ENCODE results near the gene SRSF6. TPM values are rescaled to one million over a fixed set of nuclear protein-coding genes. Genes with fewer than 3 reads are reported as not detected.
"Not testable (repeated sequence)": the region's sequence is repeated elsewhere in the genome, so short reads cannot be mapped to it uniquely, and the experiment has no call there.

SRSF6 gene
- total RNA-seq, 1 experiment from 2014 or later: 335 TPM

- CTCF ChIA-PET: interaction anchor here (0.8 kb wide), 1 partner anchor 11 kb away, joined by 3 read pairs; no protein-coding TSS in a partner anchor
- H3K9me3 Mint-ChIP-seq (ENCODE audit: unreplicated experiment): peaks cover 42% of the 10 kb centered on the region
- peaks cover 45% of the 10 kb centered on the region for H3K9me3 ChIP-seq
- H3K4me1 Mint-ChIP-seq (ENCODE audit: low read depth, unreplicated experiment): no peaks in the 10 kb centered on the region
- no peak overlapping the region for H3K27ac Mint-ChIP-seq (ENCODE audit: unreplicated experiment)
- peaks cover 9% of the 10 kb centered on the region for H3K27me3 Mint-ChIP-seq (ENCODE audit: insufficient read depth, unreplicated experiment)
- H3K4me3 ChIP-seq (ENCODE audit: low read depth, low read length): no peak overlapping the region
- no peaks in the 10 kb centered on the region for H3K36me3 ChIP-seq (ENCODE audit: control insufficient read depth, insufficient read depth, low read length)
- DNase-seq: no peak
- TF ChIP-seq, protein P1, sequence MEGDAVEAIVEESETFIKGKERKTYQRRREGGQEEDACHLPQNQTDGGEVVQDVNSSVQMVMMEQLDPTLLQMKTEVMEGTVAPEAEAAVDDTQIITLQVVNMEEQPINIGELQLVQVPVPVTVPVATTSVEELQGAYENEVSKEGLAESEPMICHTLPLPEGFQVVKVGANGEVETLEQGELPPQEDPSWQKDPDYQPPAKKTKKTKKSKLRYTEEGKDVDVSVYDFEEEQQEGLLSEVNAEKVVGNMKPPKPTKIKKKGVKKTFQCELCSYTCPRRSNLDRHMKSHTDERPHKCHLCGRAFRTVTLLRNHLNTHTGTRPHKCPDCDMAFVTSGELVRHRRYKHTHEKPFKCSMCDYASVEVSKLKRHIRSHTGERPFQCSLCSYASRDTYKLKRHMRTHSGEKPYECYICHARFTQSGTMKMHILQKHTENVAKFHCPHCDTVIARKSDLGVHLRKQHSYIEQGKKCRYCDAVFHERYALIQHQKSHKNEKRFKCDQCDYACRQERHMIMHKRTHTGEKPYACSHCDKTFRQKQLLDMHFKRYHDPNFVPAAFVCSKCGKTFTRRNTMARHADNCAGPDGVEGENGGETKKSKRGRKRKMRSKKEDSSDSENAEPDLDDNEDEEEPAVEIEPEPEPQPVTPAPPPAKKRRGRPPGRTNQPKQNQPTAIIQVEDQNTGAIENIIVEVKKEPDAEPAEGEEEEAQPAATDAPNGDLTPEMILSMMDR (IDR thresholded peaks at IDR 0.05; ENCODE audit: insufficient read depth in 1 of 2, low read depth in 1 of 2, low read length in 1 of 2, severe bottlenecking in 1 of 2, unreplicated experiment in 1 of 2): no peak
- H3K36me3 Mint-ChIP-seq (ENCODE audit: insufficient read depth, unreplicated experiment): no peaks in the 10 kb centered on the region
- no peak overlapping the region for H3K4me3 Mint-ChIP-seq (ENCODE audit: unreplicated experiment)
- no TSS peak for BruUV-seq (replicated peaks)
- POLR2A ChIA-PET: no interaction called here
- no peaks in the 10 kb centered on the region; the same call in 1 of the 2 replicates for H3K27me3 ChIP-seq (replicated peaks; ENCODE audit: control insufficient read depth, insufficient read depth, low read length)
- no peaks in the 10 kb centered on the region for H3K4me1 ChIP-seq
- intact Hi-C loops (cut with micrococcal nuclease; ENCODE audit: unreplicated experiment): no loop called here
Observed at GRCh38 chr20:43420192-43420591, 37.5 kb upstream of the SRSF6 start.

- H3K4me1 Mint-ChIP-seq (ENCODE audit: low read depth, unreplicated experiment); H3K27ac Mint-ChIP-seq (ENCODE audit: unreplicated experiment); BruUV-seq (replicated peaks); H3K4me3 ChIP-seq (ENCODE audit: low read depth, low read length); H3K27me3 ChIP-seq (replicated peaks; ENCODE audit: control insufficient read depth, insufficient read depth, low read length); H3K27me3 Mint-ChIP-seq (ENCODE audit: insufficient read depth, unreplicated experiment); CTCF ChIA-PET; H3K4me3 Mint-ChIP-seq (ENCODE audit: unreplicated experiment); DNase-seq; intact Hi-C loops (cut with micrococcal nuclease; ENCODE audit: unreplicated experiment); H3K36me3 Mint-ChIP-seq (ENCODE audit: insufficient read depth, unreplicated experiment); H3K4me1 ChIP-seq; H3K36me3 ChIP-seq (ENCODE audit: control insufficient read depth, insufficient read depth, low read length); POLR2A ChIA-PET: not testable (repeated sequence)
- H3K9me3 Mint-ChIP-seq (ENCODE audit: unreplicated experiment): peaks cover 42% of the 10 kb centered on the region
- peaks cover 45% of the 10 kb centered on the region for H3K9me3 ChIP-seq
Observed at GRCh38 chr20:43420913-43421312, 36.8 kb upstream of the SRSF6 start.

DNA sequence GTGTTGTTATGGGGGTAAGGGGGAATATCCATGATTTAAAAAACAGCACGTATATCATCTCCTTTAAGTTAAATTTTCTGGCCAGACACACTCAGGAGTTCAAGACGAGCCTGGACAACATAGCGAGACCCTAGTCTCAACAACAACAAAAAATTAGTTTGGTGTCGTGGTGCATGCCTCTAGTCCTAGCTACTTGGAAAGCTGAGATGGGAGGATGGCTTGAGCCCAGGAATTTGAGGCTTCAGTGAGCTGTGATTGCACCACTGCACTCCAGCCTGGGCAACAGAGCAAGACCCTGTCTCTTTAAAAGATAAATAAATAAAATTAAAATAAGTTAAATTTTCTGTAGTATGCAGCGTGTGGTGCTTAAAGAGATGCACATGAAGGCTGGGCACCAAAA, 31.5 kb upstream of the SRSF6 start:
- BruUV-seq (replicated peaks): no TSS peak
- intact Hi-C loops (cut with micrococcal nuclease; ENCODE audit: unreplicated experiment): no loop called here
- no peak overlapping the region for H3K4me3 ChIP-seq (ENCODE audit: low read depth, low read length)

More for the DNA sequence above, 31.5 kb upstream of the SRSF6 start:
- no peak overlapping the region for H3K27ac Mint-ChIP-seq (ENCODE audit: unreplicated experiment)
- H3K36me3 Mint-ChIP-seq (ENCODE audit: insufficient read depth, unreplicated experiment): no peaks in the 10 kb centered on the region
- no peak for DNase-seq
- H3K4me1 ChIP-seq: no peaks in the 10 kb centered on the region
- H3K27me3 ChIP-seq (replicated peaks; ENCODE audit: control insufficient read depth, insufficient read depth, low read length): no peaks in the 10 kb centered on the region; the same call in 1 of the 2 replicates
- peaks cover 20% of the 10 kb centered on the region for H3K27me3 Mint-ChIP-seq (ENCODE audit: insufficient read depth, unreplicated experiment)
- peaks cover 9% of the 10 kb centered on the region for H3K9me3 Mint-ChIP-seq (ENCODE audit: unreplicated experiment)
- TF ChIP-seq, protein P1 (IDR thresholded peaks at IDR 0.05; ENCODE audit: insufficient read depth in 1 of 2, low read depth in 1 of 2, low read length in 1 of 2, severe bottlenecking in 1 of 2, unreplicated experiment in 1 of 2): no peak
- POLR2A ChIA-PET: no interaction called here
- H3K36me3 ChIP-seq (ENCODE audit: control insufficient read depth, insufficient read depth, low read length): no peaks in the 10 kb centered on the region
- CTCF ChIA-PET: interaction anchor here (0.9 kb wide), 1 partner anchor 17 kb away, joined by 4 read pairs; no protein-coding TSS in a partner anchor
- H3K9me3 ChIP-seq: peaks cover 9% of the 10 kb centered on the region
- no peak overlapping the region for H3K4me3 Mint-ChIP-seq (ENCODE audit: unreplicated experiment)
- no peaks in the 10 kb centered on the region for H3K4me1 Mint-ChIP-seq (ENCODE audit: low read depth, unreplicated experiment)
